Spinal cord (tissue), 10 donors: ENCODE data around the gene POLDIP2. TPM values are rescaled to one million over a fixed set of nuclear protein-coding genes. Genes with fewer than 3 reads are reported as not detected.
A peak's percentile ranks its signal among the peaks of the same experiment; 100 is the strongest.

ENCODE experiments used
- DNase-seq, 6 donors: peaks; one replicate each; pipeline versions ENCODE4 v3.0.0 to v3.0.0-alpha.2; 2013 to 2015; ENCODE audit warnings: low spot score in 6 of 6, low read depth in 4 of 6
- H3K27ac ChIP-seq: one replicate; pipeline ENCODE4 v1.5.1; 2013; ENCODE audit warnings: low read depth, low read length, control low read depth
- H3K27me3 ChIP-seq: one replicate; pipeline ENCODE4 v1.6.1; 2013; ENCODE audit warnings: low read length; ENCODE audit not compliant: control insufficient read depth, insufficient read depth
- H3K36me3 ChIP-seq: one replicate; pipeline ENCODE4 v1.6.1; 2013; ENCODE audit warnings: low read length; ENCODE audit not compliant: control insufficient read depth, insufficient read depth
- H3K4me1 ChIP-seq: one replicate; pipeline ENCODE4 v1.6.1; 2013; ENCODE audit warnings: low read length; ENCODE audit not compliant: control insufficient read depth, insufficient read depth
- H3K4me3 ChIP-seq: one replicate; pipeline ENCODE4 v1.5.1; 2013; ENCODE audit warnings: low read depth, low read length, control low read depth
- H3K9me3 ChIP-seq: one replicate; pipeline ENCODE4 v1.6.1; 2013; ENCODE audit warnings: low read length; ENCODE audit not compliant: control insufficient read depth, insufficient read depth
- WGBS: methylation state at CpG from one replicate; pipeline ENCODE4 v1.1.5; 2013; ENCODE audit warnings: missing lambda C conversion rate; ENCODE audit not compliant: insufficient coverage; 5-methylcytosine and 5-hydroxymethylcytosine counted together
- polyA plus RNA-seq, 2 donors: library from polyadenylated mRNA; unstranded; fragments of 120-200 nt; gene quantifications; one replicate each; pipeline ENCODE4 v1.2.1, GENCODE V29; 2013; ENCODE audit not compliant: insufficient read length in 2 of 2
- total RNA-seq, 2 donors: library from RNA; depleted of rRNA in 1 of 2; stranded (reverse); fragments of 120-200 nt in 1 of 2; fragments of >200 nt in 1 of 2; gene quantifications; one replicate each; pipeline versions ENCODE4 v1.2.3 to v1.2.4, GENCODE V29; 2013 to 2014
- donor health status: healthy.

The POLDIP2 gene
- total and polyA plus RNA-seq, 4 donors: 40.3 to 89.1 (median 85.8) TPM

GRCh38 chr17:28368306-28368831 is 11.0 kb upstream of the POLDIP2 start:
- Histone ChIP-seq H3K9me3 (no peaks in the 10 kb centered on the region), H3K27me3 (no peaks in the 10 kb centered on the region), H3K36me3 (peaks cover 47% of the 10 kb centered on the region), H3K27ac (no peak overlapping the region), H3K4me3 (no peak overlapping the region), H3K4me1 (peaks cover 20% of the 10 kb centered on the region)
- 88% methylated on average over 4 of the region's 5 CpGs for WGBS
- DNase-seq: no peak

- 93% methylated on average over 18 of the region's 21 CpGs for WGBS
Observed at GRCh38 chr17:28367641-28368305, 10.4 kb upstream of the POLDIP2 start.

GRCh38 chr17:28366605-28367004 is 9.3 kb upstream of the POLDIP2 start:
- no peak overlapping the region for H3K27ac ChIP-seq
- peaks cover 8% of the 10 kb centered on the region for H3K4me1 ChIP-seq
- H3K36me3 ChIP-seq: peaks cover 56% of the 10 kb centered on the region
- H3K4me3 ChIP-seq: no peak overlapping the region
- no peaks in the 10 kb centered on the region for H3K9me3 ChIP-seq
- DNase-seq: no peak
- 86% methylated on average over 1 of the region's 1 CpG for WGBS
- H3K27me3 ChIP-seq: no peaks in the 10 kb centered on the region

More at GRCh38 chr17:28367641-28368305, 10.4 kb upstream of the POLDIP2 start:
- Histone ChIP-seq H3K27ac (no peak overlapping the region), H3K27me3 (no peaks in the 10 kb centered on the region), H3K4me3 (no peak overlapping the region), H3K9me3 (no peaks in the 10 kb centered on the region), H3K36me3 (peaks cover 52% of the 10 kb centered on the region), H3K4me1 (peaks cover 14% of the 10 kb centered on the region)
- no peak for DNase-seq

GRCh38 chr17:28365487-28365886 is 8.2 kb upstream of the POLDIP2 start:
- Histone ChIP-seq H3K9me3 (no peaks in the 10 kb centered on the region), H3K36me3 (peaks cover 67% of the 10 kb centered on the region), H3K4me3 (no peak overlapping the region), H3K27me3 (no peaks in the 10 kb centered on the region), H3K27ac (no peak overlapping the region), H3K4me1 (peaks cover 5% of the 10 kb centered on the region)
- no peak for DNase-seq
- WGBS: no CpG with 5 or more reads among the region's 3 CpGs

GRCh38 chr17:28364665-28365363 is 7.5 kb upstream of the POLDIP2 start, which contains the start of gene SEBOX:
Gene SEBOX (minus strand): TSS chr17:28365199. CDS start chr17:28365151, 48 bp downstream.
- no peak within 1 kb of the TSS for H3K4me3 ChIP-seq
- no peaks in the 10 kb centered on the region for H3K9me3 ChIP-seq
- H3K36me3 ChIP-seq: peaks cover 71% of the 10 kb centered on the region
- H3K4me1 ChIP-seq: peaks cover under 1% of the 10 kb centered on the region
- H3K27ac ChIP-seq: no peak within 1 kb of the TSS
- WGBS: 91% methylated on average over 9 of the region's 13 CpGs
- H3K27me3 ChIP-seq: no peaks in the 10 kb centered on the region
- no peak for DNase-seq

- no peaks in the 10 kb centered on the region for H3K9me3 ChIP-seq
- H3K4me1 ChIP-seq: no peaks in the 10 kb centered on the region
- no peak for DNase-seq
- 95% methylated on average over 7 of the region's 8 CpGs for WGBS
- no peak overlapping the region for H3K4me3 ChIP-seq
- H3K27me3 ChIP-seq: no peaks in the 10 kb centered on the region
- peaks cover 74% of the 10 kb centered on the region for H3K36me3 ChIP-seq
- H3K27ac ChIP-seq: no peak overlapping the region
Observed at GRCh38 chr17:28363776-28364650, 6.7 kb upstream of the POLDIP2 start.

- Histone ChIP-seq H3K27ac (no peak overlapping the region), H3K4me1 (no peaks in the 10 kb centered on the region), H3K9me3 (no peaks in the 10 kb centered on the region), H3K36me3 (peaks cover 74% of the 10 kb centered on the region), H3K4me3 (no peak overlapping the region), H3K27me3 (no peaks in the 10 kb centered on the region)
- no peak for DNase-seq
- WGBS: no CpG with 5 or more reads among the region's 5 CpGs
Observed at GRCh38 chr17:28363186-28363585, 5.9 kb upstream of the POLDIP2 start.

GRCh38 chr17:28357901-28358197 is 522 bp upstream of the POLDIP2 start:
- 3% methylated on average over 4 of the region's 4 CpGs for WGBS
- Histone ChIP-seq H3K4me1 (peaks cover 7% of the 10 kb centered on the region), H3K9me3 (no peaks in the 10 kb centered on the region), H3K4me3 (peak overlapping the region; percentile 80), H3K36me3 (peaks cover 54% of the 10 kb centered on the region), H3K27me3 (no peaks in the 10 kb centered on the region), H3K27ac (no peak overlapping the region)
- DNase-seq: no peak

GRCh38 chr17:28350271-28350670 is 7.1 kb downstream of the POLDIP2 start:
- H3K27ac ChIP-seq: no peak overlapping the region
- DNase-seq: no peak
- peaks cover 85% of the 10 kb centered on the region for H3K36me3 ChIP-seq
- no peak overlapping the region for H3K4me3 ChIP-seq
- peaks cover 5% of the 10 kb centered on the region for H3K4me1 ChIP-seq
- H3K27me3 ChIP-seq: no peaks in the 10 kb centered on the region
- 100% methylated on average over 6 of the region's 7 CpGs for WGBS
- H3K9me3 ChIP-seq: no peaks in the 10 kb centered on the region
